ENCODE data around the gene CEP131.

GRCh38 chr17:81143717-81144422, 78.9 kb downstream of the CEP131 start:
- TF ChIP-seq CTCF (IDR thresholded peaks at IDR 0.05) (no peak), POLR2A (IDR thresholded peaks at IDR 0.05) (no peak)
